GM12801 (cell line): ENCODE results near the gene VAV2.

Experiments used
- CTCF ChIP-seq: IDR thresholded peaks from one replicate; pipeline ENCODE4 v1.5.1; 2011; ENCODE audit warnings: control low read depth; ENCODE audit not compliant: insufficient read length; ENCODE audit errors: extremely low read depth

Gene VAV2

GRCh38 chr9:133877327-133877726 is 114.8 kb downstream of the VAV2 start:
- TF ChIP-seq CTCF: no peak

GRCh38 chr9:133876836-133877235 is 115.3 kb downstream of the VAV2 start:
- no peak for TF ChIP-seq CTCF

DNA sequence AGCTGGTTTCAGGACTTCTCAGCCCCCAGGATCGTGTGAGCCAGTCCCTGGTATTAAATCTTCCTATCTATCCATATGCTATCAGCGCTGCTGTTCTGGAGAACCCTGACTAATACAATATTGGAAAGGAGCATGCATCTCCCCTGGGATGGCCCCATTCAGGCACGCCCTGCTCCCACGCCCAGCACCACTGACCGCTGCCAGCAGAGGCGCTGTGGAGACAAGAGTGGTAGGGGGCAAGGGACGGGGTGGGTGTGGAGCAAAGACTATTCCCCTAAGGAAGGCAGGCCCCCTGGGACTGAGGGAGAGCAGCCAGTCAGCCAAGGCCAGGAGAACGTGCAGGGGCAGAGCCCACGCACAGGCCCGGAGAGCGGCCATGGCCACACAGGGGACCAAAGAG is 116.0 kb downstream of the VAV2 start:
- TF ChIP-seq CTCF: no peak

DNA sequence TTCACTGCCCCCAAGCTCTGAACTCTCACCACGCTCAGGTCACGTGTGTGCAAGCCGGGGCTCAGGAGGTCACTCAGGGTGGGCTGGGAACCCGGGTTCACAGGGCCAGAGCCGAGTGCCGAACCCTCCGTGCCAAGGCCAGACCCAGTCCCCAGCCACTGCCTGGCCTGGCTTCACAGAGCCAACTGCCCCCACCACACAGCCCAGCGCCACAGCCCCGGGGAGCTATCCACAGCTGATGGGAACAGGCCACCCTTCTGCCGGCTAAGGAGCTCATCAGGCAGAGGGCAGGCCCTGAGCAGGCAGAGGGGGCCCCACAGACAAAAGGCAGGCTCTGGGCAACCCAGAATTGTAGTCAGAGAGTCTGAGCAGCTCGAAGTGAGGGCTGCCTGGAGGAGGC is 117.0 kb downstream of the VAV2 start:
- no peak for TF ChIP-seq CTCF

DNA sequence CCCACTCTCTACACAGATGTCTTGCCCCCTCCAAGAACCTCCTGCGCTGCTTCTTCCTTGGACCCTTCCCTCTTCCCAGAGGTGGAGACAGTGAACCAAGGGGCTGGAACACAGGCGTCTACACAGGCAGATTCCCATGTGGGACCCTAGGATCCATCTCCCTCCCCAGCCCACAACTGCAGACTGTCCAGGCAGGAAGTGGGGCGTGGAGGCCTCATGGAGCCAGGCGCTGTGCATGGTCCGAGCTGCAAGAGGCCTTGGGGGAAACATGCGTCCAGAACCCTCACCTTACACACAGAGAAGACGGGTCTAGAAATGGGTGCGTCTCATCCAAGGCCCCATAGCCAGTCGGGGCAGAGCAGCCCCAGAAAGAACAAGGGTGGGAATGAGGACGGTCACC is 117.5 kb downstream of the VAV2 start:
- no peak for TF ChIP-seq CTCF

- TF ChIP-seq CTCF: no peak
Observed at GRCh38 chr9:133874060-133874657, 118.0 kb downstream of the VAV2 start.

DNA sequence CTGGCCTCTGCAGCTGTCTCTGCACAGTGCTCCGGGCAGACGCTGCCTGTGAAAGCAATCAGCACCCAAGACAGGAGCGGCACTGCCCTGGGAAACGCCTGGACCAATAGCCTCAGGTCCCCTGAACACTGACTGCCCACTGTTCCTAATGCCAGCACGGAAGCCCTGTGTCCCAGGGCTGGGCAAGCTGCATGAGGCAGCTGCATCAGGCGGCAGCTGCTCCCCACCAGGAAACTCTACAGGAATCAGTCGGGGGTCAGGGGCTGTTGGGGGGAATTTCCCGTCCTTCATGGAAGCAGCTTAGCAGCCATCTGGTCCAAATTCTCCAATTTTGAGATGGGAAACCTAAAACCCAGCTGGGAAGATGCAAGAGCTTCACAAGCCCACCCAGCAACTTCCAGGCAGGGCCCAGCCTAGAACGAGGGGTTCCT is 118.6 kb downstream of the VAV2 start:
- no peak for TF ChIP-seq CTCF
